ELR (cell line): ENCODE data around the gene ATAD3C.
"Not testable (repeated sequence)": the region's sequence is repeated elsewhere in the genome, so short reads cannot be mapped to it uniquely, and the experiment has no call there.

Experiments
- DNase-seq: peaks from one replicate; pipeline ENCODE4 v3.0.0-alpha.2; 2015; ENCODE audit warnings: low read depth

Gene ATAD3C

DNA sequence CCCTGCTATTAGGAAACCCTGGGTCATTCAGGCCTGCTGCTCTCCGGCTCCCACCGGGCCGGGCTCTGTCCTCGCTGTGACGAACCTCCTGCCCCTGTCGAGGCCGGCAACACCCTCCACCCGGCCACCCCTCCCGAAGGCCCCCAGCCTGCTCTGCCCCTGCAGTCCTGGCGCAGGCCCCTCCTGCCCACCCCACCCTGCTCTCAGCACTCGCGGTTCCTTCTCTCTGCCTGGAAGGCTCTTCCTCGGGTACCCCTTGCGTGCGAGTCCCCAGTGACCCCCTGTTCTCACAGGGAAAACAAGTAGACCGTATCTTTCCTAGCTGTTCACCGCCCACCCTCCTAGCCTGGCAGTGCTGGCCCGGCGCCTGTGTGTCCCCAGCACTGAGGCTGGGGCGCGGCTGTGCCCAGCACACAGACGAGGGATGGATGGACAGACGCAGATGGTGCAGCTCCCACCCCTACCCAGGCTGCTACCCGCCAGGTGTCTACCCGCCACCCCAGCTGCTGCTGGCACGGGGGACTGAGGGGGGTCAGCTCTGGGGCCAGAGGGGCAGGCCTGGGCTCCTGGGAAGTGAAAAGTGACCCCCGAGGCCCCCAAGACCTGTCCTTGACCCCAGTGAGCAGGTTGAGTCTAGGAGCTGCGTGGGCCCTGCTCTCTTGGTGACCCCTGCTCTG lies 17.1 kb upstream of the ATAD3C start:
- no peak for DNase-seq

DNA sequence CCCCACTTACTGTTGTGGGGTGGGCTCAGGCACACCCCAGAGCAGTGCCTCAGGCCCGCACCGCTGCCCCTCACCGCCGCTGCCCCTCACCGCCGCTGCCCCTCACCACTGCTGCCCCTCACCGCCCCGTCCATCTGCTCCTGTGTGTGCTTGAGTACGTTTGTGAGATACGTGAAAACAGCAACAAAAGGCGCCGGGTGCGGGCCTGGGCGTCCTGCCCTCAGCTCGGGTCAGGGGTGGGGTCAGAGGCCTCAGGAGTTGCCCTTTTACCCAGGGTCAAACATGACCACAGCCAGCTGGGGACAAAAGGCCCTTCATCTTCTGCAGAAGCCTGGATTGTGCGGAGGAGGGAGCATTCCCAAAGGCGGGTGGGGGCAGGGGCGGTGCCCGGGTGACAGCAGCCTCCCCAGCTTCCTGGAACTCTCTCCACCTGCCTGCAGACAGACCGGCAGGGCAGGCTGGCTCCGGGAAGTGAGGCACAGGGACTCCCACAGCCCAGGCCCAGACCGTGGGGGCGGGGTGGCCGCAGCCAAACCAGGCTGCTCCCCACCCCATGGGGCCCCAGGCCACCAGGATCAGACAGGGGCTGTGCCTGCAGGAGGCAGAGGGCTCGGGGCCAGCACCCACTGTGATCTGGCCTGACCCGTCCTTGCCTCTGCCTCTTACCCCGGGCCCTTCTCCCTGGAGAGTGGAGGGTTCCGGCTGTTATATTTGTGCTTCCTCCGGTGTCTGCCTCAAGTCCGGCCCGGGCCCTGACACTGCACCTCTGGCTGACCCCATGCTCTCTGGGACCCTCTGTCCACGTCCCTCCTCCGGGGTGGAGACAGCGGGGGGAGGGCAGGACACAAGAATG lies 16.3 kb upstream of the ATAD3C start:
- DNase-seq = no peak

DNA sequence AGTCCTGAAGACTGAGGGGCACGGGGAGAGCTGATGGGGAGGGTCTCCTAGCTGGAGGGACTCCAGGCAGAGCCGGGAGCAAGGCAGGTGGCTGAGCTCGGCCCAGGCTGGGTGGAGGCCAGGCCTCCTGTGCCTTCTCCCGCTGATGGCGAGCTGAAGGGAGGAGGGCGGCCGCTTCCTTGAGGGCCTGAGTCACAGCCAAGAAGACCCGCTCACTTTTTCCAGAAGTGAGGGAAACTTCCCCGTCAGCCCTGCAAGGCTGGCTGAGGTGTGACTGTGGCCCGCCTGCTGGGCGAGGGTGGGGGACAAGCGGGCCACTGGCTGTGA lies 15.7 kb upstream of the ATAD3C start:
- peak; percentile 33 for DNase-seq

DNA sequence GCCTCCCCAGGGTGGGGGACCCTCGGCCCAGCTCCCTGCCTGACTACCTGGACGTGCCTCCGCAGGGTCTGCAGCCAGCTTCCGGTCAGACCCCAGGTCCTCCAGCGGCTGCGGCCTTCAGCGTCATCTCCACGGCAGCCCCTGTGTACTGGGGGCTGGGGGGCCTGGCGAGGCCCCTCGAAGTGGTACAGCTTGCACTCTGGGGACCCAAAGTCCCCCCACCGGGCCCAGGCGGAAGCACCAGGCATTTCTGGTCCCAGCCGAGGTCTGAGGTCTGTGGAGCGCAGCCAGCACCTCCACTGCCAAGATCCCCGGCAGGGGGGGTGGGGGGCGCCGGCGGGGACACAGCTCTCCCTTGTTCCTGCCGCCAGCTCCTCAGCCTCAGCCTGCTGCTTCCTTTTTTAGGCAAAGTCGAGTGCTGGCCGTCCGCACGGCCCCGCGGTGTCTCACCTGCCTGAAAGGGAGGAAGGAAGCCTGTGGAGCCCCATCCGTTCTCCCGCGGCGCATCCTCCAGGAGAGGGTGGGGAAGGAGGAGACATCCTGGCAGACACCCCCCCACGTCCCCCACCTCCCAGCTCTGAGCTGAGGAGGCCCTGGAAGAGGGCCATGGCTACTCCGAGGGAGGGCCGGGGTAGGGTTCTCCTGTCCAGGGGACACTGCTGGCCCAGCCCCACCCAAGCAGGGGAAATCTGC lies 15.2 kb upstream of the ATAD3C start:
- no peak for DNase-seq

DNA sequence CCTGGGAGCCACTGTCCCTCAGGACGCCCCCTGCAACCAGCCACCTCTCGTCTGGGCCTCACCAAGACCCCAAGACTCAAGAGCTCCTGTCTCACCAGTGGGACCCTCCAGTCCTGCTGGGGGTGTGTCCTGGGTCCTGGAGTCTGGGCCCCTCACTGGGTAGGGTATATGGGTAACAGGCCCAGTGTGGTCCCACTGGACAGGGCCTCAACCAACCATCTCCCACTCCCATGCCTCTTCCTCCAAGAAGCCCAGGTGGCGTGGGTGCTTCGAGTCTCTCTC lies 14.7 kb upstream of the ATAD3C start:
- DNase-seq = no peak

DNA sequence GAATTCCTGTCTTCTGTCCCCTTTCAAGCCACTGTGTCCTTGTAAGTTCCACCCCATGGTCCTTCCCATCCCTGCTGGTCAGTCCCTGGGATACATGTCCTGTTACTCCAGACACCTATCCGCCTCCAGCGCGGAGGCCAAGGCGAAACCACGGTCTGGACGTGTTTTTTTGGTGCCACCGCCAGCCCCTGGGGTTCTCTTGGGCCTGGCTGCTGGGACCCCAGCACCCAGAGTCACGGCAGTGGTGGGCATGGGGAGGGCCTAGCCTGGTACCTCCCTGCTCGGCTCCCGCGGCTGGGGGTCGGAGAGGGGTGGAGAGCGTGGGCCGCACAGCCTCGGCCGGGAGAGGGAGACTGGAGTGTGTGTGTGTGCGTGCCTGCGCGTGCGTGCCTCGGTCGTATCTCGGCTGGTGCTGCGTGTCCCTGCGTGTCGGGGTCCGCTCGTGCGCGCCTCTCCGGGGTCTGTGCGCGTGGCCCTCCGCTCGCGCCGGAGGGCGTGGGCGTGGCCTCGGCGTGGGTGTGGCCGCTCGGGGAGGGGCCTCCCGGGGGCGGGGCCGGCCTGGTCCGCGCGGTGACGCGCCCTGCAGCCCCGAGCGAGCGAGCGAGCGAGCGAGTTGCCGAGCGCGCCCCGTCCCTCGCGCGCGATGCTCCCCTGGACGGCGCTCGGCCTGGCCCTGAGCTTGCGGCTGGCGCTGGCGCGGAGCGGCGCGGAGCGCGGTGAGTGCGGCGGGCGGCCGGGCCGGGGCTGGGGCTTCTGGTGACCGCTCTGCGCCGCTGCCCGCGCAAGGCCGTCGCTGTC lies 14.2 kb upstream of the ATAD3C start, which contains the start of gene VWA1:
Gene VWA1, plus strand, starts transcription at position 585 of the 798 bp plus-strand sequence. Its CDS starts 59 bp downstream, at position 644.
- peak; percentile 60 for DNase-seq

DNA sequence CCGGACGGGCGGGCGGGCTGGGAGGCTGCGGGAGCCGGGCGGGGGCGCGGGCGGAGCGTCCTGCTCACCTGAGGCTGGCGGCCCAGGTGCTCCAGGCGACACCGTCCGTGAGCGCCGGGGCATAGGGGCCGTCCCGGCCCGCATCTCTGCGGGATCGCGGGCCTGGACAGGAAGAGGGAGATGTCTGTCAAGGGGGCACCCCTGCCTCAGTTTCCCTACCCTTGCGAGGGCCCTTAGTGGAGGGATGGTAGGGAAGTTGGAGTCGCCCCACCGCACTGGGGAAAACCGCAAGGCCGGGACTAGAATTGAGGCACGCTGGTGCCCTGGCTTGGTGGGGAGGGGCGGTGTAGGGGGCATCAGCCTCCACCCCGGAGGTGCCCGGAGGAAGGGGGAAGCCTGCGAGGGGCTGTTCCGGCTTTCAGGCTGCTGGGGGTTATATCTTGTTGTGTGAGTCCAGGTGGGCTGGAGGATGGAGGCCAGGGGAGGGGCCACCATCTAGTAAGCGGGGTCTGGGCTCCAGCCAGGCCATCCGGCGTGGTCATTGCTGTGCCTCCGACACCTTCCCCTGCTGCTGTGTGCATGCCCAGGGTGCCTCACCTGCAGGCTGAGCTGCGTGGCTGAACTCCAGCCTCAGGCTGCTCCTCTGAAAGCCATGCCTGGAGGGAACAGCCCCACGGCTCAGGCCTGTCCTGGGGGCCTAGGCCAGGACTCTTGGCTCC lies 13.4 kb upstream of the ATAD3C start:
- no peak for DNase-seq

DNA sequence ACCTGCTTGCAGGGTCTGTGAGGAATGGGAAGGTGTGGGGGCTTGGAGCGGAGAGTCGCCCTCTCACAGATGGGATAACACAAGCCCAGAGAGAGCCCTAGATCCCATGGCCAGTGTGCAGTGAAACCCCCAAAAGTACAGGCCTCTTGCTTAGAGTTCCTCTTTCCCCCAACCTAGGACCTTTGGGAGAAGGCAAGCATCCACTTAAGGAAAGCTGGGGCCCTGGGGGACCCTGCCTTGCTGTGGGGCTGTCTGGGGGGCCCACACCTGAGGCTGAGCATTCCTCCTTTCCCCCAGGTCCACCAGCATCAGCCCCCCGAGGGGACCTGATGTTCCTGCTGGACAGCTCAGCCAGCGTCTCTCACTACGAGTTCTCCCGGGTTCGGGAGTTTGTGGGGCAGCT lies 12.9 kb upstream of the ATAD3C start:
- DNase-seq = no peak

DNA sequence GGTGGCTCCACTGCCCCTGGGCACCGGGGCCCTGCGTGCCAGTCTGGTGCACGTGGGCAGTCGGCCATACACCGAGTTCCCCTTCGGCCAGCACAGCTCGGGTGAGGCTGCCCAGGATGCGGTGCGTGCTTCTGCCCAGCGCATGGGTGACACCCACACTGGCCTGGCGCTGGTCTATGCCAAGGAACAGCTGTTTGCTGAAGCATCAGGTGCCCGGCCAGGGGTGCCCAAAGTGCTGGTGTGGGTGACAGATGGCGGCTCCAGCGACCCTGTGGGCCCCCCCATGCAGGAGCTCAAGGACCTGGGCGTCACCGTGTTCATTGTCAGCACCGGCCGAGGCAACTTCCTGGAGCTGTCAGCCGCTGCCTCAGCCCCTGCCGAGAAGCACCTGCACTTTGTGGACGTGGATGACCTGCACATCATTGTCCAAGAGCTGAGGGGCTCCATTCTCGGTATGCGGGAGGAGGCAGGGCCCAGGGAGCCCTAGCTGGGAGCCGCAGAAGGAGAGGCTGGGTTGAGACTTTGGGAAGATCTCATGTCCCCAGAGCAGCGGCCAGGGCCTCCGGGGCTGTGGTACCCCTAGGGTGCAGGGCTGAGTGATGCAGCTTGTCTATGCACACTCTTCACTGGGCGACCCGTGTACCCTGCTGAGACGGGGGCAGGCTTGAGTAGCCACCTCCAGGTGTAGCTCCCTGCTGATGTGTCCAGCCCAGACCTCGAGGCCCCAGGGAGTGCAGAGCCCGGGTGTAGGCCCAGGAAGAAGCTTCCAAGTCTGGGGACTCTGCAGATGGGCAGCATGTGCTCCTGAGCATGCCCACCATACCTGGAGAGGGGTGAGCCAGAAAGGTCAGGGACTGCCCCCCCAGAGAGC lies 12.2 kb upstream of the ATAD3C start:
- DNase-seq = no peak

DNA sequence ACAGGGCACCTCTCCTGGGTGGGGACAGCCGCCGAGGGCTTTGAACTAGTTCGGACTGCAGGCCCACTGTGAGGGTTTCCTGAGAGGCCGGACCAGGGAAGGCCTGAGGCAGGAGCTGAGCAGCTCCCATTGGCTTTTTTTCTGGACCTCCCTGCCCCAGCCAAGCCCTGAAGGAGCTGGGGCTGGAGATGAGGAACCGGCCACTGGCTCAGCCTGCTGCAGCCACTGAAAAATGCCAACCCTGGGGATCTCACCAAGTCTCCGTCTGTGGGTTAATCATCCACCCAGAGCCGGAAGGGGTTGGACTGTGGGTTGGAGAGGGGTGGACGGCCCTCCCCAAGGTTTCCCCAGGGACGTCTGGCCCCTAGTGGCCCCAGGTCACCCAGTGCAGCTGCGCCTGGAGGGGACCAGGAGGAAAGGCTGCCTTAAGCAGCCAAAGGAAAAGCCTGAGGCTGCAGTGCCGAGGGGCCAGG lies 11.5 kb upstream of the ATAD3C start:
- peak; percentile 47 for DNase-seq

DNA sequence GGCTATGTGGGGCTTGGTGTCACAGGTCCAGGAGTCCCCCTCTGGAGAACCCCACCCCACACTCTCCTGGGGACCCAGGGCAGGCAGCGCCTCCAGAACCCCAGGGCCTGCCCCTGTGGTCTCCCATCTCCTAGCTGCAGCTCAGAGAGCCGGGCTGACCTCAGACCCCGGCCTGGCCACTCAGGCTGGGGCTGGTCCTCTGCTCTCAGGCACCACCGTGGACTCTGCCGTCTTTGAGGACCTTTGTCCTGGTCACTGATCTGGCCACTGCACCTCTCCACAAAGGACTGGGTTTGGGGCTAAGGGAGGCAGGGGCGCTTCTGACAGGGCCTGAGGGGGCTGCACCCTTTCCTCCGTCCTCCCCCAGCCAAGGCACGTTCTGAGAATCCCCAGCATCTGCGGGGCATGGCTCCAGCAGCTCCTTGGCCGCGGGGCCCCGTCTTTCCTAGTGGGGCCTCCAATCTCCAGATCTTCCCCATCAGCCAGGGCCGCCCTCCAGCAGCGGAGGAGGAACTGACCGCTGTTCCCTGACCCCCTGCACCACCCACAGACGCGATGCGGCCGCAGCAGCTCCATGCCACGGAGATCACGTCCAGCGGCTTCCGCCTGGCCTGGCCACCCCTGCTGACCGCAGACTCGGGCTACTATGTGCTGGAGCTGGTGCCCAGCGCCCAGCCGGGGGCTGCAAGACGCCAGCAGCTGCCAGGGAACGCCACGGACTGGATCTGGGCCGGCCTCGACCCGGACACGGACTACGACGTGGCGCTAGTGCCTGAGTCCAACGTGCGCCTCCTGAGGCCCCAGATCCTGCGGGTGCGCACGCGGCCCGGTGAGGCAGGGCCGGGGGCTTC lies 10.7 kb upstream of the ATAD3C start:
- DNase-seq = no peak

DNA sequence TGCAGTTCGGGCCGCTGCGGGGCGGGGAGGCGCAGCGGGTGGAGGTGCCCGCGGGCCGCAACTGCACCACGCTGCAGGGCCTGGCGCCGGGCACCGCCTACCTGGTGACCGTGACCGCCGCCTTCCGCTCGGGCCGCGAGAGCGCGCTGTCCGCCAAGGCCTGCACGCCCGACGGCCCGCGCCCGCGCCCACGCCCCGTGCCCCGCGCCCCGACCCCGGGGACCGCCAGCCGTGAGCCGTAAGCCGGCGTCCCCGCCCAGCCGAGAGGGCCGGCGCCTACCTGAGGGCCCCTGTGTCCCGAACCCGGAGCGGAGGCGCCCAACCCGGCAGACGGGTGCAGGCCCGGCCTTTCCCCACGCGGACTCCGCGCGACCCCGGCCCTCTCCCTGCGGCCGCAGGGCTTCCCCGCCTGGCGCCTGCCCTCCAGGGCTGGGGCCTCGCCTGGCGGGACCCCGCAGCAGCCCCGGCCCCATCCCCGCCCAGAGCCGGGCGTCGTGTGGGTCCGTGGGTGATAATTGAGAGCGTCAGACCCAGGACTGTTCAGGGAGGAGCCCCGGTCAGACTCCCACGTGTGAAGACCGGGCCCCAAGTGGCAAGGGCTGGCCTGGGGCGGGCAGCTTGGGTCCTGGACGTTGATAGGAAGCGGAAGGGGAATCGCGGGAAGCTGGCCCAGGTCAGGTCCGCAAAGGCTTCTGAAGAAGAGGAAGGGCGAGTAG lies 9.8 kb upstream of the ATAD3C start:
- DNase-seq = no peak

DNA sequence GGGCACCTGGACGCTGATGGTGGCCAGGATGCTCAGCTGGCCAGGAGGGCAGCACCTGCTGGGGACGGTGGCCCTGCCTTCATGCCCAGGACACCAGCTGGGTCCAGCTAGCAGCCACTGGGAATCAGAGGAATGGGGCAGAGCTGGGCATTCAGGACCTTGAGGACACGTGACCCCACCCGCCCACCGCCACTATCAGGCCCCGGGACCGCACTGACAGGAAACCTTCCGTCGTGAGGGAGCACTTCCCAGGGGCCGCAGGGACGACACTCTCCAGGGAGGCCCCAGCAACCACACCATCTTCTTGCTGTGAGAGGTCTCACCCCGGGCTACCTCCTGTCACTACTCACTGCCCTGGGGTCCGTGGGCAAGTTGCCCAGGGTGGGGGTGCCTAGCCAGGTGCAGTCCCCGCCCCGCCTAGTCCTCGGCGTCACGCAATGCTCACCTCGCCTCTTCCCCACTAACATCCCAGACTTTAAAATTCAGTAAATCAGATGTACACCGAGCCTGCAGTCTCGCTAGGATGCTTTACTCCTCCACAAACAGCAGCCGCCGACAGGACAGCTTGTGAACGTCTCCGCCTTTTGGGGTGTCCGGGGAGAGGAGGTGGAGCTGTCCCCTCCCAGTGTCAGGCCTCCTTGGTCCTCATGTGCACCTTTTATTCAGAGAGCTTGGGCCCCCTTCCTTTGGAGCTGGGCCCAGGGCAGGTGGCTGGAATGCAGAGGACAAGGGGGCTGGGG lies 9.1 kb upstream of the ATAD3C start:
- no peak for DNase-seq

DNA sequence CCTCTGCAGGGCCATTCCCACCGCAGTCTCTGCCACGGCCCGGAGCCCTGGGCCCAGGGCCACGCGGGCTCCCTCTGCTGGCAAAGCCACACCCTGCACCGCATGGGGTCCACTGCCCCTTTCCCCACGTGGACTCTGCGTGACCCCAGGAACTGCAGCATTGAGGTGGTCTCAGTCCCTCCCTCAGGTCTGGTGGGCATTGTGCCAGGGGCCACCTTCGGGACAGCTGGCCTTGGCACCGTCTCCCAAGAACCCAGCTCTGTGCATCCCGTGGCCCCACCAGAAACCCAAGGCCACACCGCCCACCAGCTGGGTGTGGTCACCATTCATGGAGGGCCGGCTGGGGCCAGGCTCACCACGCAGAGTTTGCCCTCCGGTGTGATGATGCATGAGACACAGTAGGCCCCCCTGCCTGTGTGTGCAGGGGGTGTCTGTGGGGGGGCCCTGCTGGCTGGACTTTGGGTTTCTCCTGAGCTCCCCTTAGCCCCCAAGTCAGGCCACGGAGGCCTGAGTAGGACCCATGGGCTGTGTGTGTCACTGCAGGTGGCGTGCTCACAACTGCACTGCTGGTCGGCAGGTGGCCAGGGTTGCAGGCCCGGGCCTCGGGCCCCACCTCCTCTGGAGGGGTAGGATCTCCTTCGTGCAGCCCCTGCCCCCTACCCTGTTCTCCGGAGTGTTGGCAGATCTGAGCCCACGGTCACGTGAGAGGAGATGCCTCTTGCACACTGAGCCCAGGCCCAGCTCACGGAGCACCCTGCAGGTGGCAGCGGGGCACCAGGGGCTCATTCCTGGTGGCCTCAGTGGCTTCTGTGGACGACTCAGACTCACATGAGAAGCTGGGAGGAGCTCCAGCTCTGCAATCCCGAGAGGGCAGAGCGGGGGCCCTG lies 8.2 kb upstream of the ATAD3C start:
- DNase-seq = peak; percentile 42

DNA sequence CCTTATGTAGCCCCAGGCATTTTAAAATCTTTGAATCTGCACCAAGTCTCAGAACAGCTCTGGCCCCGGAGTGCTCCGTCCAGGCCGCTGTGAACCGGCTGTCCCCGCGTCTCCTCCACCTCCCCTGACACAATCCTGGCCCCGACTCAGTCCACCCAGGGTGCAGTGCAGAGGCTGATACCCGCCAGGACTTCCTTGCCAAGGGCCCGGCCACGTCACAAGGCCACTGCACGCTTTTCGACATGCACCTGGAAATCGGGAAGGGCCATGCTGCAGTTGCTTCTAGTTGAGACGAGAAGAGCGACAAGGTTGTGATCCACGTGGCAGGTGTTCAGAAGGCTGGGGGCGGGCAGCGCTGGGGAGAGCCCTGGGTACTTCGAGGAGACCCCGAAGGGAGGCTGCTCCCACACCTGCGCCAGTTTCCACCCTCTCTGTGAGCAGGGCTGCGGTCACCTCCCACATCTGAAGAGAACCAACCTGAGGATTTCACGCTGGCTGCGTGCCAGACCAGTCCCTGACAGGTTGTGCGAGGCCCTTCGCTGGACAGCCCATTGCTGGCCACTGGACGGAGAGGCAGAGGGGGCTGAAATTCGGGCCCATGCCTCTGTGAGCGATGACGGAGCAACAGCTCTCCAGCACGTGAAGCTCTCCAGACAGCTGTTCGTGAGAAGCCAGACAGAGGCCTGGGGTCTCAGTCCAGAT lies 7.3 kb upstream of the ATAD3C start:
- no peak for DNase-seq

DNA sequence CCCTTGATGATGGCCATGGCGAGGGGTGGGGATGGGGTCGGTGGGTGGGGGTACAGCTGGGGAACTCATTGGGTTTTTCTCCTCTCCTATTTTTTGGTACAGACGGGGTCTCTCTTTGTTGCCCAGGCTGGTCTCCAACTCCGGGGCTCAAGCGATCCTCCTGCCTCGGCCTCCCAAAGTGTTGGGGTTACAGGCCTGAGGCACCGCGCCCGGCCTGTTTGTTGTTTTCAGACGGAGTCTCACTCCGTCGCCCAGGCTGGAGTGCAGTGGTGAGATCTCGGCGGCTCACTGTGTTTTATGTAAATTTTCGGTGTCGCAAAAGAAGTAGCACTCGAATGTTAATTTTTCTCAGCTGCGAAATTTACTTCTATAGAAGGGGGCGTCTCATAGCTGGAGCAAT lies 2.9 kb upstream of the ATAD3C start:
- not testable (repeated sequence) for DNase-seq

DNA sequence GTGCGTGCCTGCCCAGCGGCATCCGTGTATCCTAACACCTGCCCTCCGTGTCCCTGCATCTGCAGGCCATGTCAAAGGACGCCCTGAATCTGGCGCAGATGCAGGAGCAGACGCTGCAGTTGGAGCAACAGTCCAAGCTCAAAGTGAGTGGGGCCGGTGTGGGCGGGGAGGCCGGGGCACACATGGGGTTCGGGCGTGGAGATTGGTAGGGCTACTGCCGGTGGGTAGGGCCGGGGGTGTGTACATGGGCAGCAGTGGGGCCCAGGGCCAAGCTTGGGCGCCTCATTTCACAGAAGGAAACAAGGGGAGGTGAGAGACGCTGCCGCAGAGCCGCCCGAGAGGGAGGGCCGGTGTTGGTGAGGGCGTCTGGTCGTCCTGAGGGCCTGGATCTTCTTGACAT lies 1.1 kb downstream of the ATAD3C start:
- not testable (repeated sequence) for DNase-seq
